GM12878 (cell line): ENCODE data around the gene PRKRA. TPM values are rescaled to one million over a fixed set of nuclear protein-coding genes. Genes with fewer than 3 reads are reported as not detected.

Experiments
- ATF2 ChIP-seq: IDR thresholded peaks from 2 replicates; pipeline ENCODE4 v1.6.1; 2012; ENCODE audit warnings: low read length, inconsistent platforms
- CREB1 ChIP-seq: IDR thresholded peaks from 2 replicates; pipeline ENCODE4 v1.6.1; 2012; ENCODE audit warnings: low read depth, mild to moderate bottlenecking, inconsistent platforms
- E2F4 ChIP-seq: IDR thresholded peaks from 2 replicates; pipeline ENCODE4 v1.6.1; 2012; ENCODE audit warnings: low read depth, low read length, improper control_type of control experiment
- E2F8 ChIP-seq: fragments of 450-650 bp; IDR thresholded peaks from 2 replicates; pipeline ENCODE4 v1.6.1; 2018; ENCODE audit warnings: mild to moderate bottlenecking, low read depth, moderate library complexity; ENCODE audit not compliant: partially characterized antibody
- ETV6 ChIP-seq, 2 experiments: fragments of 450-650 bp in 1 of 2; IDR thresholded peaks in 1 of 2; conservative IDR thresholded peaks in 1 of 2; 2 replicates each; pipeline ENCODE4 v1.6.1; 2014; ENCODE audit warnings: antibody characterized with exemption in 1 of 2, borderline replicate concordance in 1 of 2, low read depth in 1 of 2, mild to moderate bottlenecking in 1 of 2, moderate library complexity in 1 of 2
- FOXM1 ChIP-seq: IDR thresholded peaks from 2 replicates; pipeline ENCODE4 v1.6.1; 2012; ENCODE audit warnings: low read depth, mild to moderate bottlenecking, inconsistent platforms, low read length, moderate library complexity
- IKZF1 ChIP-seq: fragments of 450-650 bp; conservative IDR thresholded peaks from 2 replicates; pipeline ENCODE4 v1.6.1; 2017; ENCODE audit warnings: antibody characterized with exemption, mild to moderate bottlenecking
- JUNB ChIP-seq: IDR thresholded peaks from 2 replicates; pipeline ENCODE4 v1.6.1; 2016; ENCODE audit warnings: antibody characterized with exemption, mild to moderate bottlenecking
- MEF2B ChIP-seq: fragments of 450-650 bp; IDR thresholded peaks from 2 replicates; pipeline ENCODE4 v1.6.1; 2018; ENCODE audit warnings: mild to moderate bottlenecking, moderate library complexity; ENCODE audit not compliant: partially characterized antibody, poor library complexity, severe bottlenecking
- MTA2 ChIP-seq: fragments of 450-650 bp; IDR thresholded peaks from 2 replicates; pipeline ENCODE4 v1.6.1; 2016; ENCODE audit warnings: low read depth, mild to moderate bottlenecking, moderate library complexity
- MXI1 ChIP-seq: fragments of 150-350 bp; IDR thresholded peaks from 2 replicates; pipeline ENCODE4 v1.6.1; 2011; ENCODE audit warnings: low read depth, mild to moderate bottlenecking, inconsistent platforms, low read length, improper control_type of control experiment
- NR2F1 ChIP-seq: fragments of 450-650 bp; conservative IDR thresholded peaks from 2 replicates; pipeline ENCODE4 v1.6.1; 2017; ENCODE audit warnings: mild to moderate bottlenecking
- PAX5 ChIP-seq: IDR thresholded peaks from 2 replicates; pipeline ENCODE4 v1.6.1; 2011; ENCODE audit warnings: low read depth, low read length, borderline replicate concordance
- PML ChIP-seq: IDR thresholded peaks from 2 replicates; pipeline ENCODE4 v1.6.1; 2012; ENCODE audit warnings: low read length, inconsistent platforms
- POLR2AphosphoS2 ChIP-seq: IDR thresholded peaks from 2 replicates; pipeline ENCODE4 v1.6.1; 2011; ENCODE audit warnings: low read depth, mild to moderate bottlenecking, low read length, improper control_type of control experiment, moderate library complexity
- RELB ChIP-seq: fragments of 450-650 bp; IDR thresholded peaks from 2 replicates; pipeline ENCODE4 v1.6.1; 2017; ENCODE audit warnings: low read depth, mild to moderate bottlenecking, moderate library complexity
- SP1 ChIP-seq: IDR thresholded peaks from one replicate; pipeline ENCODE4 v1.6.1; 2011; ENCODE audit warnings: low read depth, low read length
- SUPT20H ChIP-seq: IDR thresholded peaks from 2 replicates; pipeline ENCODE4 v1.6.1; 2011; ENCODE audit warnings: low read depth, mild to moderate bottlenecking, low read length, moderate library complexity, borderline replicate concordance; ENCODE audit not compliant: control insufficient read depth
- YY1 ChIP-seq: IDR thresholded peaks from 2 replicates; pipeline ENCODE4 v1.6.1; 2011; ENCODE audit warnings: low read depth, mild to moderate bottlenecking, low read length
- ZNF592 ChIP-seq: fragments of 450-650 bp; IDR thresholded peaks from 2 replicates; pipeline ENCODE4 v1.6.1; 2017; ENCODE audit warnings: mild to moderate bottlenecking, moderate library complexity
- polyA plus RNA-seq, 11 experiments: library from polyadenylated mRNA; depleted of rRNA in 4 of 11; unstranded in 6 of 11; stranded (reverse) in 5 of 11; fragments of >200 nt; fragmentation: Nextera tagmentation in 4 of 11; fragmentation: Illumina TruSeq in 1 of 11; extraction: Ambion mirVana in 4 of 11; extraction: Trizol in 1 of 11; gene quantifications; 1 replicate in 1 of 11; 2 replicates in 10 of 11; pipeline versions ENCODE4 v1.2.1 to v1.2.3, GENCODE V29; 2011 to 2016; ENCODE audit warnings: inconsistent platforms in 2 of 11, missing spikeins in 2 of 11, low read depth in 1 of 11
- total RNA-seq, 4 experiments: library from RNA; depleted of rRNA in 3 of 4; stranded (reverse); fragments of >200 nt in 3 of 4; fragmentation: Illumina TruSeq in 1 of 4; extraction: Trizol in 1 of 4; gene quantifications; 2 replicates each; pipeline versions ENCODE4 v1.2.1 to v1.2.3, GENCODE V29; 2013 to 2021

PRKRA gene
- total and polyA plus RNA-seq, 10 of the 15 experiments (the other 5 are each of a cell fraction or from before 2014, with no cell fraction given): 19.1 to 75.6 (median 51.7) TPM

- TF ChIP-seq RELB (peak; percentile 62; the same call in 1 of the 2 replicates), PAX5 (peak; percentile 99), CREB1 (peak; percentile 68), YY1 (peak; percentile 45; the same call in 1 of the 2 replicates), ETV6 (conservative IDR thresholded peaks at IDR 0.05 in 1 of 2, IDR thresholded peaks at IDR 0.05 in 1 of 2; ENCODE audit: borderline replicate concordance in 1 of 2, low read depth in 1 of 2) (peak in 1 of 2 experiments; percentile 85; a peak in 2 of 4 replicates), PML (peak; percentile 85; the same call in 1 of the 2 replicates), MXI1 (peak; percentile 62; the same call in 1 of the 2 replicates), E2F8 (peak; percentile 43), ATF2 (peak; percentile 94), MTA2 (peak; percentile 88), JUNB (peak; percentile 96), SUPT20H (no peak), MEF2B (peak; percentile 60), POLR2AphosphoS2 (no peak), FOXM1 (peak; percentile 99), SP1 (peak; percentile 92), E2F4 (no peak), NR2F1 (peak; percentile 90), IKZF1 (peak; percentile 92), ZNF592 (no peak)
These were observed 46.6 kb downstream of the PRKRA start (continued) for GRCh38 chr2:178404368-178404767.
